GM13977 (cell line): ENCODE data around the gene PPP6R2.

Experiments used
- DNase-seq: peaks from one replicate; pipeline ENCODE4 v3.0.0; 2012; ENCODE audit warnings: low spot score
- in situ Hi-C: fragments of 300-500 bp; cut with MboI; formaldehyde crosslinking; loops from one replicate; pipeline ENCODE4 v1.12.0; 2022; ENCODE audit warnings: low sequenced_read_pairs, low pct_unique_long_range_greater_than_20kb, mixed read lengths, inconsistent platforms; ENCODE audit not compliant: unreplicated experiment
- TF ChIP-seq, protein P1 (sequence below): IDR thresholded peaks from 2 replicates; pipeline ENCODE4 v1.5.1; 2012; ENCODE audit warnings: mild to moderate bottlenecking, control low read depth; ENCODE audit not compliant: insufficient read depth; ENCODE audit errors: extremely low read depth, missing control alignments

Gene PPP6R2

GRCh38 chr22:50444663-50445062 lies 101.5 kb downstream of the PPP6R2 start:
- in situ Hi-C loops, result no loop called here
- TF ChIP-seq, protein P1, sequence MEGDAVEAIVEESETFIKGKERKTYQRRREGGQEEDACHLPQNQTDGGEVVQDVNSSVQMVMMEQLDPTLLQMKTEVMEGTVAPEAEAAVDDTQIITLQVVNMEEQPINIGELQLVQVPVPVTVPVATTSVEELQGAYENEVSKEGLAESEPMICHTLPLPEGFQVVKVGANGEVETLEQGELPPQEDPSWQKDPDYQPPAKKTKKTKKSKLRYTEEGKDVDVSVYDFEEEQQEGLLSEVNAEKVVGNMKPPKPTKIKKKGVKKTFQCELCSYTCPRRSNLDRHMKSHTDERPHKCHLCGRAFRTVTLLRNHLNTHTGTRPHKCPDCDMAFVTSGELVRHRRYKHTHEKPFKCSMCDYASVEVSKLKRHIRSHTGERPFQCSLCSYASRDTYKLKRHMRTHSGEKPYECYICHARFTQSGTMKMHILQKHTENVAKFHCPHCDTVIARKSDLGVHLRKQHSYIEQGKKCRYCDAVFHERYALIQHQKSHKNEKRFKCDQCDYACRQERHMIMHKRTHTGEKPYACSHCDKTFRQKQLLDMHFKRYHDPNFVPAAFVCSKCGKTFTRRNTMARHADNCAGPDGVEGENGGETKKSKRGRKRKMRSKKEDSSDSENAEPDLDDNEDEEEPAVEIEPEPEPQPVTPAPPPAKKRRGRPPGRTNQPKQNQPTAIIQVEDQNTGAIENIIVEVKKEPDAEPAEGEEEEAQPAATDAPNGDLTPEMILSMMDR, result no peak
- no peak for DNase-seq

DNA sequence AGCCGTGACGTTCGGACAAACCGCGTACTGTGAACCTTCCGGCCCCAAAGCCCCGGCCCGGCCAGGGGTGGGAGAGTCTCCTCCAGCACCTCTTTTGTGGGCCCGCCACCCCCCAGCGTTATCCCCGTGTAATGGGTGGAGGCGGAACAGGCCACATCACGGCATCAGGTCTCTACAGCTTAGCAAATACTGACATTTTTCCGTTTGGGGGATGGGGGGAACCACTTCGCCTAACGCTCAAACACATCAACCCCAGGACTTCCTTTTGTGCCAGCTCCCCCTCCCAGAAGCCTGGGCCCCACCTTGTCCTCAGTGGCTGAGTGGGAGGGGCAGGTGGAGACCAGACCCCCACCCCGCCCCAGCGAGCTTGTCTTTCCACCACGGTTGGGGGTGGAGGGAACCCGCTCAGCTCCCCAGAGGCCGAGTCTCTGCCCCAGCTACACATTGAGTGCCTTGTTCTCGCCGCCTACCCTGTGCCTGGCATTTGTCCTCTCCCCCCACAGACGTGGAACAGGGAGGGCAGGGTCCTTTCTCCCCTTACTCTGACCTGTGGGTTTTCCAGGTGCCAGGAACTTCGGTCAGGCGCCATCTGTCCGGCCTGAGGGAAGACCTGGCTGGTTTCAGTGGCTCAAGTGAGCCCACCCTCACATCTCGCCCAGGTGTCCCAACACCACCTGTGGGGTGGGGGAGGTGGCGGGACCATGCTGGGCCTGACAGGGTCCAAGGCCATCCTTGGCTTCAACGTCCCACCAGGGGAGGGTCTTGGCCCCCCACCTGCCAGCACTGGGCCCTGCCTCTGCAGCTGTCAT lies 102.1 kb downstream of the PPP6R2 start:
- TF ChIP-seq, protein P1, result no peak
- DNase-seq, result no peak
- in situ Hi-C loops, result no loop called here

- TF ChIP-seq, protein P1, result no peak
- in situ Hi-C loops, result no loop called here
- DNase-seq, result no peak
These were observed 103.0 kb downstream of the PPP6R2 start for GRCh38 chr22:50445880-50446707.

DNA sequence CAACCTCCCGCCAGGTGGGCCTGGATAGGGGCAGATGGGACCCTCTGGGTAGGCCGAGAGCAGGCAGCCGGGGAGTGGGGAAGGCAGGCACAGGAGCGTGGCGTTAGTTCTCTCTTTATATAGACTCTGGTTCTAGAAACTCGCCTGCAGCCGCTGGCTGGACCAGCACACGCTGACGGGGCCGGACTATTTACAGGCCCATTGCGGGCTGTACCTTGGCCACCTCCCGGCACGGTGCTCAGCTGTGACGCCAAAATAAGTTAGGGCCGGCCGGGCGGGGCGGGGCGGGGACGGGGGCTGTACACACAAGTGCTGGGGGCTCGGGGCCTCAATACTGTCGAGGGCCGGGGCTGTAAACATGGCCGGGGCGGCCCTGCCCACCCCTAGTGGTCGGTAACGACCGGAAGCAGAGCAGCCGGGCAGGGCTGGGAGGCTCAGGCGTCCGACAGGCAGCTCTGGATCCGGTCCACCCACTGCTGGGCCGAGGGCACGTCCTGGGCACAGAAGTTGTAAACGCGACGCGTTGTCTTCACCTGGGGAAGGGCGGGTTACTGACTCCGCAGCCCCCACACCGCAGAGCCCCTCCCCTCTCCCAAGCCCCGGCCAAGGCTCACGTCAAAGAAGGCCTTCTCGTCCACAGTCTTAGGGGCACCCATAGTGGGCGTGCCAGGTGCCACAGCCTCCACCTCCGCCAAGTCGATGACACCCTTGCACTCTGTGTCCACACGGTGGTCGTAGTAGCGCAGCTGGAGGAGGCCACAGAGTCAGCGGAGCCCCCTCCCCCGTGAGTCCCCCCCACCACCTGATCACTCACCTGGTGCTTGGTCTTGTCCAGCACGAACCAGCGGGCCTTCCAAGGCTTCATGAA lies 103.8 kb downstream of the PPP6R2 start:
- TF ChIP-seq, protein P1, result no peak
- no peak for DNase-seq
- in situ Hi-C loops, result no loop called here

DNA sequence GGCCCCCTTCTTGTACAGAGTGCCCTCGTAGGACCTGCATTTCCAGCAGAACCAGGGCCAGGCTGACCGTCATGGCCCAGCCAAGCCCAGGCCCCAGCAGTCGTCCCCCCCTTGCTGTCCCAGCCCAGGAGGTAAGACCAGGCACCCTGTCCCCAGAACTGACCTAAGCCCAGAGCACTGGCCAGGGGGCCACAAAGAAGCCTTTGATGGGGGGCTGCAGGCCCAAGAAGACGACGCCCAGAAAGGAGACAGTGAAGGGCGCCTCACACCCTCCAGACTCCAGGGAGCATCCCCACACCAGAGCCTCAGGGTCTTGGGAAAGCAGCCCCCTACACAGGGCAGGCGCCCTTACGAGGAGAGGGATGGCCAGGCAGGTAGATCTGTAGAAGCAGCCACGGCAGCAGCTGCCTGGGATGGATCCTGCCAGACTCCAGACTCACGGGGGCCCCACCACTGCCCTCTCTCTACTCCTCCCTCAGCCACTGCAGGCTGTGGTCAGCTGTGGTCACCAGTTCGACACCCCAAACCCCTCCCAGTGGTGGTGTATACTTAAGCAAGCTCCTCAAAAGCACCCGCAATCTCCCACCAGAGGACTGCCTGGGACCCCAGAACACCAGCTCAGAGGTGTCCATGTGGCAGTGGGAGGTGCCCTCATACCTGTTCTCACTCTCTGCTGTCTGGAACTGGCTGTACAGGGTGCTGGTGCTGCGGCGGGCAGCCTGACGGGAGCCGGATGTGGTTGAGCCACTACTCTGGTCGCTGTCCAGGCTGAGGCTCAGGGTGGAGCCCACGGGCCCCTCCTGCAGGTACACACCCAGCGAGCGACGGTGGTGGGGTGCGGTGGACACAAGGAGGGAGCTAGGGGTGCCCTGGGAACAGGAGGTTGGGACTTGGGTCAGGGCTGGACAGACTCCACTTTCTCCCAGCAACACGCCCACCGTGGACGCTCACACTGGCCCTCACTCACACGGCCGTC lies 104.7 kb downstream of the PPP6R2 start:
- no peak for DNase-seq
- in situ Hi-C loops, result no loop called here
- TF ChIP-seq, protein P1, result no peak

DNA sequence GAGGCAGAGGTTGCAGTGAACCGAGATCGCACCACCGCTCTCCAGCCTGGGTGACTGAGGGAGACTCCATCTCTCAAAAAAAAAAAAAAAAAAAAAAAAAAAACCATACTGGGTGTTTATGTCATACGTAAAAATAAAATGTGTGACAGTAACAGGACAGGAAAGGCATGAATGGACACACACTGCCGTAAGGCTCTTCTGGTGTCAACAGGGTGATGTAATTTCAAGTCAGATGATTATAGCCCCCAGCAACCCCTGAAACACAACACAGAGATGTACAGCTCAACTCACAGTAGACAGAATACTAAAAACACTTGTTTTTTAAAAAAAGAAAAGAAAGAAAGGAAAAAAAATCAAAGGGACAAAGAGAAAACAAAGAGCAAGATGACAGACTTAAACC lies 109.5 kb downstream of the PPP6R2 start:
- in situ Hi-C loops, result no loop called here
- TF ChIP-seq, protein P1, result no peak
- no peak for DNase-seq
